Iris pigment epithelial cell (primary cell): ENCODE data around the gene ELAPOR2.
"Not testable (repeated sequence)": the region's sequence is repeated elsewhere in the genome, so short reads cannot be mapped to it uniquely, and the experiment has no call there.

Source experiments
- DNase-seq: peaks from one replicate; pipeline ENCODE4 v3.0.0-alpha.2; 2011; ENCODE audit warnings: low read depth

Gene ELAPOR2

DNA sequence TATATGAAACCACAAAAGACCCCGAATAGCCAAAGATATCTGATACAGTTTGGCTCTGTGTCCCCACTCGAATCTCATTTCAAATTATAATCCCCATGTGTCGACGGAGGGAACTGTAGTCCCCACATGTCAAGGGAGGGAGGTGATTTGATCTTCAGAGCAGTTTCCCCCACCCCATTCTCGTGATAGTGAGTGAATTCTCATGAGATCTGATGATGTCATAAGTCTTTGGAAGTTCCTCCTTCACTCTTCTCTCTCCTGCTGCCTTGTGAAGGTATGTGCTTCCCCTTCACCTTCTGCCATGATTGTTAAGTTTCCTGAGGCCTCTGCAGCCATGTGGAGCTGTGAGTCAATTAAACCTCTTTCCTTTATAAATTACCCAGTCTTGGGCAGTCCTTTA is 13.0 kb downstream of the ELAPOR2 start:
- no peak for DNase-seq

DNA sequence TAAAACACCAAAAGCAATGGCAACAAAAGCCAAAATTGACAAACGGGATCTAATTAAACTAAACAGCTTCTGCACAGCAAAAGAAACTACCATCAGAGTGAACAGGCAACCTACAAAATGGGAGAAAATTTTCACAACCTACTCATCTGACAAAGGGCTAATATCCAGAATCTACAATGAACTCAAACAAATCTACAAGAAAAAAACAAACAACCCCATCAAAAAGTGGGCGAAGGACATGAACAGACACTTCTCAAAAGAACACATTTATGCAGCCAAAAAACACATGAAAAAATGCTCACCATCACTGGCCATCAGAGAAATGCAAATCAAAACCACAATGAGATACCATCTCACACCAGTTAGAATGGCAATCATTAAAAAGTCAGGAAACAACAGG is 14.7 kb downstream of the ELAPOR2 start:
- not testable (repeated sequence) for DNase-seq

DNA sequence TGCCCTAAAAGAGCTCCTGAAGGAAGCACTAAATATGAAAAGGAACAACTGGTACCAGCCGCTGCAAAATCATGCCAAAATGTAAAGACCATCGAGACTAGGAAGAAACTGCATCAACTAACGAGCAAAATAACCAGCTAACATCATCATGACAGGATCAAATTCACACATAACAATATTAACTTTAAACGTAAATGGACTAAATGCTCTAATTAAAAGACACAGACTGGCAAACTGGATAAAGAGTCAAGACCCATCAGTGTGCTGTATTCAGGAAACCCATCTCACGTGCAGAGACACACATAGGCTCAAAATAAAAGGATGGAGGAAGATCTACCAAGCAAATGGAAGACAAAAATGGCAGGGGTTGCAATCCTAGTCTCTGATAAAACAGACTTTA is 17.9 kb downstream of the ELAPOR2 start:
- not testable (repeated sequence) for DNase-seq

DNA sequence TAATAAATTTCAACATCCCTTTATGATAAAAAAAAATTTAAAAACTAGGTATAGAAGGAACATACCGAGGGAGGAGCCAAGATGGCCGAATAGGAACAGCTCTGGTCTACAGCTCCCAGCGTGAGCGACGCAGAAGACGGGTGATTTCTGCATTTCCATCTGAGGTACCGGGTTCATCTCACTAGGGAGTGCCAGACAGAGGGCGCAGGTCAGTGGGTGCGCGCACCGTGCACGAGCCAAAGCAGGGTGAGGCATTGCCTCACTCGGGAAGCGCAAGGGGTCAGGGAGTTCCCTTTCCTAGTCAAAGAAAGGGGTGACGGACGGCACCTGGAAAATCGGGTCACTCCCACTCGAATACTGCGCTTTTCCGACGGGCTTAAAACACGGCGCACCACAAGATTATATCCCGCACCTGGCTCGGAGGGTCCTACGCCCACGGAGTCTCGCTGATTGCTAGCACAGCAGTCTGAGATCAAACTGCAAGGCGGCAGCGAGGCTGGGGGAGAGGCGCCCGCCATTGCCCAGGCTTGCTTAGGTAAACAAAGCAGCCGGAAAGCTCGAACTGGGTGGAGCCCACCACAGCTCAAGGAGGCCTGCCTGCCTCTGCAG is 19.7 kb downstream of the ELAPOR2 start:
- DNase-seq, result not testable (repeated sequence)

DNA sequence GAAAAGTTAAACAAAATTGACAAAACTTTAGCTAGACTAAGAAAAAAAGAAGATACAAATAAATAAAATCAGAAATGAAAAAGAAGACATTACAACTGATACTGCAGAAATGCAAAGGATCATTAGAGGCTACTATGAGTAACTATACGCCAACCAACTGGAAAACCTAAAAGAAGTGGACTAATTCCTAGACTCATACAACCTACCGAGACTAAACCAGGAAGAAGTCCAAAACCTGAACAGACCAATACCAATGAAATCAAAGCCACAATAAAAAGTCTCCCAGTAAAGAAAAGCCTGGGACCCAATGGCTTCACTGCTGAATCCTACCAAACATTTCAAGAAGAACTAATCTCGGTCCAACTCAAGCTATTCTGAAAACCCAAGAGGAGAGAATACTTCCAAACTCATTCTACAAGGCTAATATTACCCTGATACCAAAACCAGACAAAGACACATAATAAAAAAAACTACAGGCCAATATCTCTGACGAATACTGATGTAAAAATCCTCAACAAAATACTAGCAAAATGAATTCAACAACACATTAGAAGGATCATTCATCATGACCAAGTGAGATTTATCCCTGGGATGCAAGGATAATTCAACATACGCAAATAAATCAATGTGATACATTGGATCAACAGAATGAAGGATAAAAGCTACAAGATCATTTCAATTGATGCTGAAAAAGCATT is 20.3 kb downstream of the ELAPOR2 start:
- no peak for DNase-seq

DNA sequence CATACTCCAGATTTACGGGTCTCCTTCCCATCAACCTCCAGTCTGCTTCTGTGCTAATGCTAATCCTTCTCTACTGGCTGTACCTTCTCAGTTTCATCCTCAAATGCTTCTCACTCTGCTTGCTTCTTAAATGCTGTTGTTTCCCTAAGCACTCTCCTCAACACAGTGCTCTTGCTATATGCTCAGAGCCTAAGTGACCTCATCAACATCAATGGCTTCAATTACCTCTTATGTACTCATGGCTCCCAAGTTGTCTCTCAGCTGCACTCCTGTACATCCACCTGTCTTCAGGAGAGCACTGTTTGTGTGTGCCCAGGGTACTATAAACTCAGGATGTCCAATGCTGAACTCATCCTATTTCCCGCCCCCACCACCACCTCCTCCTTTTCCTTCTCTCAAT is 22.5 kb downstream of the ELAPOR2 start:
- DNase-seq, result no peak

DNA sequence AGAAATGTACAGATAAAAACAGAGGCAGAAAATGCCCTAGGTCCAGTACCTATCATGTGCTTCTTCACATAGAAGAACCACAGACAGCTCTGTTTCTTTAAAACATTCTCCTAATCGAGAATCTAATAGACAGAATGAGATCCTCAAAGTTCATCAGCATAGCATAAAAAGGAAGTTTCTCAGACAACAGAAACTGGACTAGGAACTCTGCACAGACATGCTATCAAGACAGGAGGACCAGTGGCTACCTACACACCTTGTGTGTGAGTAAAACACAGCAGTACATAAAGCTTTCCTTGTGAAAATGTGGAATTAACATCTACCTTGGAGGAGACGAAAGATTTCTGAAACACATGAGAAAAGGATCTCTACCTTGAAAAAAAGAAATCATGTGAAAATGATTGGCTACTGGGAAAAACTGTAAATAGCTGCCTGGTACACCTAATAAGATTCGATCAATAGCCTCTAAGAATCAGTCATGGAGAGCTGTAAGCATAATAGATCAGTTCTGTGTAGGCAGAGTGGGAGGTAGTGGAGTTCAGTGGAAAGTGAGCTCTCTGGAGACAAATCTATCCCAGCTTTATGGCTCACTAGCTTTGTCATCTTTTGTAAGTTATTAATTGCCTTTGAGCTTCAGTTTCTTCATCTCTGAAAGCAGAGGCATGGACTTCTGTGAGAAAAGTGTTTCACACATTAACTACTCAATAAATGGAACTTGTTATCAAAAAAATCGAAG is 26.7 kb downstream of the ELAPOR2 start:
- DNase-seq, result no peak

DNA sequence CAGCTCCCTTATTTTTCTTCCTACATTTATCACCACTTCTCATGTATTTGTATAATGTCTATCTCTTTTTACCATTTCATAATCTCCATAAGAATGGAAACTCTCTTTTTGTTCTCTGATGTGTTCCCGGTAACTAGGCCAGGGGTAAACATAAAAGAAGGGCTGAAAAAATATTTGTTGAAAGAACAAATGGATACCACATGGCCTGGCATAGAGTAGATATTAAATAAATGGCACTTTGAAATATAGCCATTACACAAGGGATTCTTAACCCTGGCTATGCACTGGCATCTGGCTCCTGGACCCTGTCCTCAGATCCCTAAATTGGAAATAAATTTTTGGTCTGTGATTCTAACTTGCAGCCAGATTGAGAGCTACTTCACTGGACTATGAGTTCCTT is 30.4 kb downstream of the ELAPOR2 start:
- no peak for DNase-seq

DNA sequence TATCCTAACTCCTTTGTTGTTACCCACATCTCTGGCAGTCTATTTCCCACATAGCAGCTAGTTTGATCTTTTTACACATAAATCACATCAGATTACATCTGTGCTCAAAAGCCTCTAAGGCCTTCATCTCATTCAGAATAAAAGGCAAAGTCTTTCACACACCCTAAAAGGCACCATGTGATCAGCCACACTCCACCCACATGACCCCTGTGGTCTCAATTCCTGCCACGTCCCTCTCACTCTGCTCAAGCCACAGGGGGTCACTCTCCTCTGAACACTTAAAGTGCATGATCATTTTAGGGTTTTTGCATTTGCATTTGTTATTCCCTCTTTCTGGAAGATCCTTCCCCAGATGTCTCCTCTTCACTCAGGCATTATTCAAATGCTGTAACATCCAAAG is 30.8 kb downstream of the ELAPOR2 start:
- no peak for DNase-seq

DNA sequence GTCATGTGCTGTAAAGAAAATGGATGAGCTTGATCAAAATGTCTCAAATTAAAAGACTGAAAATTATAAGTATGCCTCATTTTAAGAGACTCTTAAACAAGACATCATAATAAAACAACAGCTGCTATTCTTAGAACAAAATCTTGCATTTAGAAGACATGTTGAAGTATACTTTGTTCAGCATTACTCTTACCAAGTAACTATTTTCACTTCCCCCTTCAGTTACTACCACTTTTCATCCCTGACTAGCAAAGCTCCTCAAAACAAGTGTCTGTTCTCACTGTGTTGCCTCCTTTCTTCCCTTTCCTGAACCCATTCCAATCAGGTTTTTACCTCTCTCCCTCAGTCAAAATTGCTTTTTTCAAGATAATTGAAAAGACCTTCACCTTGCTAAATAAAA is 31.6 kb downstream of the ELAPOR2 start:
- no peak for DNase-seq

DNA sequence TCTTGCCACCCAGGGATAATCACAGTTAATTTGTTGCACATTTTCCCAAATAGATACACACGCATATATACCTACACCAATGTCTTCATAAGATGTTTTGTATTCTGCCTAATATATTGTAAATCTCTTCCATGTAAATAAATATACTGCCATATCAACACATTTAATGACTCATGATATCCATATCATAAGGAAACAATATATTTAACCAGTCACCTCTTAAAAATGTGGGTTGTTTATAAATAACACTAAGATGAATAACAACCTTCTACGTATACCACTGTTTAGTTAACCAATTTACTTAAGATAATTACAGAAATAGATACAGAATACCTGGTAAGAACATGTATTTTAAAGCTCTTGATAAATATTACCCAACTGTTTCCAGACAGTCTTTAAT is 38.2 kb downstream of the ELAPOR2 start:
- DNase-seq, result no peak

DNA sequence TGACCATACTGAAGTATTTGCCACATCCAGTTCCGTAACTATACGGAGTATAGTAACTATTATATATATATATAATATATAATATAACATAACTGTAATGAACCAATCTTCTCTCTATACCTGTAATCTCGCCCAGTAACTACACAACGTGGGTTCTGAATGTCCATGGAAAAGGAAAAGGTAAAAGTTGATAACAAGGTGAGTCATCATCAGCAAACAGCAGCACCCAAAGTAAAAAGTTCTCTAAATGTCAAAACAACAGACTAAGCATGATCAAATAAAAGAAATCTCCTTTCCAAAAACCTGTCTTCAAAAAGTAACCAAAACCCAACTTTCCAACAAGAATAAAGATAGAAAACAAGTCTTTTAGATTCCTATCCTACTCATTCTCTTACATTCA is 42.8 kb downstream of the ELAPOR2 start:
- DNase-seq, result no peak

DNA sequence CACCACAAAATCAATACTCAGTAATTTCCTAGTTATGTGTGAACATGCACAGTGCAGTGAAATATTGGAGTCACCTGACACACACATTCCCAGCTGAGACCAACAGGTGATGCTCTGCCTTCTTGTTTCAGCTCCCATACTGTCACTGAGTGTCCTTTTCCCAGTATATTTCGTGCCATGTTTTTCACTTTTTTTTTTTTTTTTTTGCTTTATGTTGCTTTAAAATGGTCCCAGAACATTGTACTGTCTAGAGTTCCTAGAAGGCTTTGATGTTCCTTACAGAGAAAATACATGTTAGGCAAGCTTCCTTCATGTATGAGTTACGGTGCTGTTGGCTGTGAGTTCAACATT is 45.6 kb downstream of the ELAPOR2 start:
- DNase-seq, result no peak

DNA sequence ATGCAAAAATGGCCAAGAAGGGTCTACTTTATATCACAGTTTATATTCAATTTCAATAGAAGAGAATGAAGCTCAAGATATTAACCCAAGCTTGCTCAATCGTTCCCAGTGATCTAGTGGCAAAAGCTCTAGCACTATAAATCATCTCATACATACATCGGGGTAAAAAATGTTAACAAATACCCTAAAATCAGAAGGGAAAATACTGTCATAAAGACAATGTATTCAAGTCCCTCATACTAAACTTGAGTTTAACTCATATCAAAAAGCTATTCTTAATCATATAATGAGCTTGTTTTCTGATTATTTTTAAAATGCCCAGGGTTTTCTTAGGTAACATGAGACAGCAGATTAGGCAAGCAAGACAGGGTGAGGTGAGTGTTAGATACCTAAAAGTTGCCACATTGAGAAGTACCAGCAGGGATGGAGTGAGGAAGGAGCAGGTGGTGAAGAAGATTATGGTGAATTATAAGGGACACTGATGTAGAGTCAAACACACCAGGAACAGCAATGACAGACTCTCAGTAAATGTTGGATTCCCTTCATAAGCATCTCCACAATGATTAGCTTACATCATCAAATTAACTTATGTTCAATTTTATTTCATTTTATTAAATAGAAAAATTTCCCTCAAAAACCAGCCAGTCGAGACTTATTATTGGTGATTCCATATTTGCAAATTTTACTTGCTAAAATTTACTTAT is 46.2 kb downstream of the ELAPOR2 start:
- no peak for DNase-seq
